ENCODE data around the gene KIF5B.

Gene KIF5B

GRCh38 chr10:31962826-31963588 is 93.2 kb downstream of the KIF5B start:
- no peak for DNase-seq (ENCODE audit: low read depth, low spot score)

- peak; percentile 72 for DNase-seq (ENCODE audit: low read depth, low spot score)
Measured at GRCh38 chr10:31961277-31962074, 94.7 kb downstream of the KIF5B start.

GRCh38 chr10:31959461-31960173 is 96.6 kb downstream of the KIF5B start:
- no peak for DNase-seq (ENCODE audit: low read depth, low spot score)

Data from astrocyte of the hippocampus (primary cell).